ENCODE measurements around the gene CILP2. TPM values are rescaled to one million over a fixed set of nuclear protein-coding genes. Genes with fewer than 3 reads are reported as not detected.

CILP2 gene
- total RNA-seq, 1 donor from 2014 or later: 0.50 TPM

- intact Hi-C loops (cut with micrococcal nuclease): no loop called here
Observed at GRCh38 chr19:19502281-19502680, 35.8 kb upstream of the CILP2 start.

DNA sequence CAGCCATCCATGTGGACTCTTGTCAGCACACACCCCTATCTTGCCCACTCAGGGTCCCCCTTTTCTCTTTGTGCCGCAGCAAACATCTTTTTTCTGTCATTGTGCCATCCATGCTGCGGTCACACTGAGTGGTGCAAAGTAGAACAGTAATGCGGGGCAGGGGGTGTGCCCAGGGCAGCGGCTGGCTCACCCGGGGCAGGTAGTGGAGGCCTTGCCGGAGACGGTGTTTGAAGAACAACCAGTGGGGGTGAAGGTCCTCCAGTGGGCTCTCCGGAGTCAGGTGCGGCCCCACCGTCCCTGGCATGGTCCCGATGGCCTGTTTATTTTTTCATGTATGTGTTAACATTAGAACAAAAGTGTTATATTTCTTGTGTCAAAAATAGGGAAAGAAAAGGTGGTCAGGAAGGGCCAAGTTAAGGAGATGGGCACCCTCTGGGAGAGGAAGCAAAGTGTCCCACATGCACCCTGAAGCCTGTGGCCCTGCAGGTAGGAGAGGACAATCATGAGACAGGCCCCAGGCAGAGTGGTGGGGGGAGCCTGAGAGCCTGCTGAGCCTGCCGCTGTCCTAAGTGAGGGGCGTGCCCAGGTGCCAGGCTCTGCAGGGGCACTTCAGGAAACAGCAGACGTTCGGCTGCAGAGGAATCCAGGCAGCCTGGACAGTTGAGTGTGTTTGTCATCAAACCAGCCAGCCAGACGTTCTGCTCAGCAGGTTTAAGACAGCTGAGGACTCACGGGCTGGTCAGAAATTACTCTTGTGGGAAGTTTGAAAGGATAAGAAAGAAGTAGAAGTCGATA lies 35.1 kb upstream of the CILP2 start:
- no peak for DNase-seq
- intact Hi-C loops (cut with micrococcal nuclease): no loop called here
- no peak for ATAC-seq

More at GRCh38 chr19:19502281-19502680, 35.8 kb upstream of the CILP2 start:
- DNase-seq (no peak), ATAC-seq (no peak)

GRCh38 chr19:19504754-19505668 lies 33.1 kb upstream of the CILP2 start:
- intact Hi-C loops (cut with micrococcal nuclease): no loop called here
- ATAC-seq: no peak
- no peak for DNase-seq

- DNase-seq: no peak
- ATAC-seq: no peak
- intact Hi-C loops (cut with micrococcal nuclease): no loop called here
Observed at GRCh38 chr19:19505669-19506326, 32.3 kb upstream of the CILP2 start.

DNA sequence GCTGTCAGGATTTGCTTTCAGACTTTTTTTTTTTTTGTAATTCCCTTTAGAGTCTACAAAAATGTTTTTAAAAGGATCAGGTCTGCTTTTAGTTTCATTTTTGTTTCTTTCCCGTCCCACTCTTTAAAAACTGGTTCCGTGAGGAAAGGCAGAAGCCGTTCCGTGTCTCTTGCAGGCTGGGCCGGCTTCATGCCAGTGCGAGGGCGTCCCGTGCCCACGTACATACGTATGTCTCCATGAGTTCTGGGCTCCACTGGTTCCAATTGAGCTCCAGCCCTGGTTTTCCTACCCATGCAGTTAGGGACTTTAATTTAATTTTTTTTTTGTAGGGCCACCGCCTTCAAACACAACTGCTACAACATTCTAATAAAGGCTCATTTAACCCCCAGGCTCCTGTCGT lies 31.5 kb upstream of the CILP2 start:
- no peak for DNase-seq
- intact Hi-C loops (cut with micrococcal nuclease): no loop called here
- ATAC-seq: no peak

DNA sequence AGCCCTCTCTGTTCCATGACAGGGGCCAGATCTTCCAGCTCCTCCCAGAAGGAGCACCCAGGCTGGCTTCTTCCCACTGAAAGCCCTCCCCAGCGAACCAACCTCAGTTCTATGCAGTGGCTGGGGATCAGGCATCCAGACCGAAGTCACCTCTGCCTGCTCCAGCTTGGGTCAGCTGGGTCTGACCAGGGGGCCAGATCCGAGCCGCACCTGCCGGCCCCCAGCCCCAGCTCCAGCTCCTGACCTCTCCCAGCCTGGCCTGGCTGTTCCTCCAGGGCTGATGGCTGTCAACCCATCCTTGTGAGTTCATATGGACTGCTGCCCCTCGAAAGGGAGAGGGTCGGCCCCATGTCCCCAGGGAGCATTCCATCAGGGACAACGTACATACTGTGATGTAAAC lies 30.7 kb upstream of the CILP2 start:
- intact Hi-C loops (cut with micrococcal nuclease): no loop called here
- DNase-seq: no peak
- ATAC-seq: no peak

GRCh38 chr19:19508217-19508616 lies 29.8 kb upstream of the CILP2 start:
- DNase-seq: no peak
- no peak for ATAC-seq
- intact Hi-C loops (cut with micrococcal nuclease): no loop called here

- no peak for DNase-seq
- intact Hi-C loops (cut with micrococcal nuclease): no loop called here
- ATAC-seq: no peak
Observed at GRCh38 chr19:19510432-19510831, 27.6 kb upstream of the CILP2 start.

- no peak for DNase-seq
- intact Hi-C loops (cut with micrococcal nuclease): no loop called here
Observed at GRCh38 chr19:19513682-19514081, 24.4 kb upstream of the CILP2 start.

GRCh38 chr19:19514215-19514657 lies 23.8 kb upstream of the CILP2 start:
- DNase-seq: peak; percentile 90
- intact Hi-C loops (cut with micrococcal nuclease): no loop called here
- peak; percentile 56 for ATAC-seq

More at GRCh38 chr19:19513682-19514081, 24.4 kb upstream of the CILP2 start:
- ATAC-seq: no peak

DNA sequence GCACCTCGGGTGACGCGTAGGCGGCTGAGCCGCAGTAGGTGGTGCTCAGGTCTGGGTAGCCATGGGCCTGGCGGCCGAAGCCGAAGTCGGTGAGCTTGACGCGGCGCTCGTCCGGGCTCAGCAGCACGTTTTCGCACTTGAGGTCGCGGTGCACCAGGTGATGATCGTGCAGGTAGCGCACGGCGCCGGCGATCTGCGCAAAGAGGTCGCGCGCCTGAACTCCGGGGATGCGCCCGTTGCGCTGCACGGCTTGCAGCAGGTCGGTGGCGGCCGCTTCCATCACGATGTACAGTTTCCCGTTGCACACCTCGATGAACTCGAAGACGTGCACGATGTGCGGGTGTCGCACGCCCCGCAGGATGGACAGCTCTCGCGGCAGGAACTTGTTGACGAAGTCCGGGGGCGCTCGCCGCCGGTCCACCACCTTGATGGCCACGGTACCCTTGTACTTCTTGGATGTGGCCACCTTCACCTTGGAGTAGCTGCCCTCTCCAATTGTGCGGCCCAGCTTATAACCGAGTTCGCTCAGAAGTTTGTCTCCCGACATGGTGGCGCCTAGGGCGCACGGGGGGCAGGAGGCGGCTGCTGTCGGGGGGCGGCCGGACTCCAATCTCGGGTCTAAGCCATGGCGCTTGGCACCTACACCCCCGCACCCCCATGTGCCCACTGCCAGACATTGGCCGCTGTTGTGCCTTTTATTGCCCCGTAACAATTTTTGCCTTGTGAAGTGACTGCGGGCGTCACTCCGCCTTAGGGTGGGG lies 23.0 kb upstream of the CILP2 start, which contains the start of gene TSSK6:
Gene TSSK6 (minus strand): TSS at position 668 of the 761 bp plus-strand sequence. CDS start 121 bp downstream, at position 547.
- ATAC-seq (no peak), DNase-seq (peak; percentile 61)
- intact Hi-C loops (cut with micrococcal nuclease): no loop called here

GRCh38 chr19:19515642-19516519 lies 22.2 kb upstream of the CILP2 start, which contains the start of gene NDUFA13:
Gene NDUFA13, plus strand, starts transcription at chr19:19516225. Its CDS starts 14 bp downstream, at chr19:19516239.
- ATAC-seq: peak; percentile 90

DNA sequence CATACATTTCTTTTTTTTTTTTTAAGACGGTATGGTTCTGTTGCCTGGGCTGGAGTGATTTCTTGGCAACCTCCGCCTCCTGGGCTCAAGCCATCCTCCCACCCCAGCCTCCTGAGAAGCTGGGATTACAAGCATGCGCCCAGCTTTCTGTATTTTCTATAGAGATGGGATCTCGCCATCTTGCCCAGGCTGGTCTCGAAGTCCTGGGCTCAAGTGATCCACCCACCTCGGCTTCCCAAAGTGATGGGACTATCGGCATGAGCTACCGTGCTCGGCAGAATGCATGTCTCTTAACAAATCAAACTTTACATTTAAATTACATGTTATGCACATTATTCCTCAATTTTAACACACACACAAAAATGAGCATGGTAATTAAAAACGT lies 20.8 kb upstream of the CILP2 start:
- no peak for DNase-seq
- intact Hi-C loops (cut with micrococcal nuclease): no loop called here
- no peak for ATAC-seq

More at GRCh38 chr19:19515642-19516519, 22.2 kb upstream of the CILP2 start, which contains the start of gene NDUFA13:
- intact Hi-C loops (cut with micrococcal nuclease): no loop called here
- peak; percentile 96 for DNase-seq

DNA sequence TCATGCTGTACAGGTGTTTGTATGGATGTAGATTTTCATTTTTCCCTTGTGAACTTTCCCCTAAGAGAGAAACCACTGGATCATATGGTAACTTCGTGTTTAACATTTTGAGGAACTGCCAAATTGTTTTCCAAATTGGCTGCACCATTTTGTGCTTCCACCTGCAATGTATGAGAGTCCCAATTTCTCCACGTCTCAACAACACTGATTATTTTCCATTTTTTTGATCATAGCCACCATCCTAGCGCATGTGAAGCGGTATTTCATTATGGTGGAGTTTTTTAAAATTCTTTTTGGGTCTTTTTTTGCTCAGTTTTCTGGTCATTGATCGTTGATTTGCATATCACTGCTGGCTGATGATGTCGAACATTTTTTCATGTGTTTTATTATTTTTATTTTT lies 17.1 kb upstream of the CILP2 start:
- DNase-seq (no peak), ATAC-seq (no peak)
- intact Hi-C loops (cut with micrococcal nuclease): no loop called here

DNA sequence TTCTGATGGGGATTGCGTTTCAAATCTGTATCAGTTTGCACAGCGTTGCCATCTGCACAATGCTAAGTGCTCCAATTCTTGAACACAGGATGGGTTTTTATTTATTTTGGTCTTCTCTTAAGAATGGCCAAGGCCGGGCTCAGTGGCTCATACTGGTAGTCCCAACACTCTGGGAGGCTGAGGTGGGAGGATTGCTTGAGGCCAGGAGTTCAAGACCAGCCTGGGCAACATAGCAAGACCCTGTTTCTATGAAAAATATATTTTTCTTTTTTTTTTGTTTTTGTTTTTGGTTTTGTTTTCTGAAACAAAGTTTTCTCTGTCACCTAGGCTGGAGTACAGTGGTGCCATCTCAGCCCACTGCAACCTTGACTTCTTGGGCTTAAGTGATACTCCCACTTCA lies 14.9 kb upstream of the CILP2 start:
- no peak for ATAC-seq
- intact Hi-C loops (cut with micrococcal nuclease): no loop called here

GRCh38 chr19:19524053-19524452 lies 14.0 kb upstream of the CILP2 start:
- DNase-seq (no peak), ATAC-seq (no peak)
- intact Hi-C loops (cut with micrococcal nuclease): no loop called here

More for the DNA sequence above, 14.9 kb upstream of the CILP2 start:
- DNase-seq: no peak

GRCh38 chr19:19525611-19526380 lies 12.3 kb upstream of the CILP2 start:
- intact Hi-C loops (cut with micrococcal nuclease): no loop called here
- ATAC-seq: no peak

More at GRCh38 chr19:19525611-19526380, 12.3 kb upstream of the CILP2 start:
- no peak for DNase-seq

Measured in left ventricle myocardium superior (tissue), 1 donor.